Mucosa of stomach (tissue), 1 donor: ENCODE data around the gene OTOG.

Experiments
- H3K27me3 ChIP-seq: one replicate; pipeline ENCODE4 v1.7.0; 2013; ENCODE audit warnings: mild to moderate bottlenecking, low read length; ENCODE audit not compliant: control insufficient read depth, insufficient read depth
- H3K36me3 ChIP-seq: one replicate; pipeline ENCODE4 v1.7.0; 2013; ENCODE audit warnings: low read length; ENCODE audit not compliant: control insufficient read depth, insufficient read depth
- H3K4me1 ChIP-seq: one replicate; pipeline ENCODE4 v1.7.0; 2013; ENCODE audit warnings: mild to moderate bottlenecking, low read length; ENCODE audit not compliant: control insufficient read depth, insufficient read depth
- H3K4me3 ChIP-seq: one replicate; pipeline ENCODE4 v1.7.0; 2013; ENCODE audit warnings: low read length
- H3K9ac ChIP-seq: one replicate; pipeline ENCODE4 v1.7.0; 2013; ENCODE audit warnings: mild to moderate bottlenecking, low read length, moderate library complexity
- H3K9me3 ChIP-seq: one replicate; pipeline ENCODE4 v1.7.0; 2013; ENCODE audit warnings: mild to moderate bottlenecking, low read length, moderate library complexity; ENCODE audit not compliant: control insufficient read depth
- donor health status: Pancreatic carcinoma.

Gene OTOG

GRCh38 chr11:17606233-17607082, 59.4 kb downstream of the OTOG start:
- Histone ChIP-seq H3K9me3 (no peaks in the 10 kb centered on the region), H3K4me3 (no peak overlapping the region), H3K9ac (no peak overlapping the region), H3K36me3 (no peaks in the 10 kb centered on the region), H3K27me3 (no peaks in the 10 kb centered on the region), H3K4me1 (no peaks in the 10 kb centered on the region)

GRCh38 chr11:17607083-17607429, 60.0 kb downstream of the OTOG start:
- Histone ChIP-seq H3K36me3 (no peaks in the 10 kb centered on the region), H3K27me3 (no peaks in the 10 kb centered on the region), H3K9ac (no peak overlapping the region), H3K4me1 (no peaks in the 10 kb centered on the region), H3K9me3 (no peaks in the 10 kb centered on the region), H3K4me3 (no peak overlapping the region)

GRCh38 chr11:17607591-17608570, 60.8 kb downstream of the OTOG start:
- Histone ChIP-seq H3K9me3 (no peaks in the 10 kb centered on the region), H3K27me3 (peaks cover 3% of the 10 kb centered on the region), H3K4me3 (no peak overlapping the region), H3K36me3 (no peaks in the 10 kb centered on the region), H3K9ac (no peak overlapping the region), H3K4me1 (no peaks in the 10 kb centered on the region)

- H3K27me3 ChIP-seq = peaks cover 3% of the 10 kb centered on the region
- H3K4me1 ChIP-seq = no peaks in the 10 kb centered on the region
- H3K9me3 ChIP-seq = no peaks in the 10 kb centered on the region
Observed at GRCh38 chr11:17608821-17609220, 61.8 kb downstream of the OTOG start.

GRCh38 chr11:17609291-17610084, 62.4 kb downstream of the OTOG start:
- Histone ChIP-seq H3K27me3 (peaks cover 3% of the 10 kb centered on the region), H3K9me3 (no peaks in the 10 kb centered on the region), H3K4me3 (no peak overlapping the region), H3K4me1 (no peaks in the 10 kb centered on the region), H3K9ac (no peak overlapping the region), H3K36me3 (no peaks in the 10 kb centered on the region)

More at GRCh38 chr11:17608821-17609220, 61.8 kb downstream of the OTOG start:
- no peaks in the 10 kb centered on the region for H3K36me3 ChIP-seq
- no peak overlapping the region for H3K9ac ChIP-seq
- H3K4me3 ChIP-seq = no peak overlapping the region

GRCh38 chr11:17610085-17610894, 63.2 kb downstream of the OTOG start:
- peaks cover 3% of the 10 kb centered on the region for H3K27me3 ChIP-seq
- H3K9me3 ChIP-seq = no peaks in the 10 kb centered on the region

GRCh38 chr11:17611049-17611448, 64.0 kb downstream of the OTOG start:
- Histone ChIP-seq H3K4me3 (no peak overlapping the region), H3K27me3 (peaks cover 3% of the 10 kb centered on the region)

More at GRCh38 chr11:17610085-17610894, 63.2 kb downstream of the OTOG start:
- Histone ChIP-seq H3K4me3 (no peak overlapping the region), H3K9ac (no peak overlapping the region), H3K36me3 (no peaks in the 10 kb centered on the region), H3K4me1 (no peaks in the 10 kb centered on the region)

GRCh38 chr11:17611503-17612220, 64.6 kb downstream of the OTOG start:
- Histone ChIP-seq H3K36me3 (no peaks in the 10 kb centered on the region), H3K27me3 (peaks cover 3% of the 10 kb centered on the region), H3K4me3 (no peak overlapping the region), H3K4me1 (no peaks in the 10 kb centered on the region), H3K9ac (no peak overlapping the region), H3K9me3 (no peaks in the 10 kb centered on the region)

More at GRCh38 chr11:17611049-17611448, 64.0 kb downstream of the OTOG start:
- Histone ChIP-seq H3K9me3 (no peaks in the 10 kb centered on the region), H3K36me3 (no peaks in the 10 kb centered on the region), H3K9ac (no peak overlapping the region), H3K4me1 (no peaks in the 10 kb centered on the region)

- Histone ChIP-seq H3K9me3 (no peaks in the 10 kb centered on the region), H3K36me3 (no peaks in the 10 kb centered on the region), H3K4me1 (no peaks in the 10 kb centered on the region), H3K27me3 (peaks cover 3% of the 10 kb centered on the region), H3K9ac (no peak overlapping the region), H3K4me3 (no peak overlapping the region)
Observed at GRCh38 chr11:17612221-17613188, 65.4 kb downstream of the OTOG start.

GRCh38 chr11:17613428-17613962, 66.4 kb downstream of the OTOG start:
- Histone ChIP-seq H3K9ac (no peak overlapping the region), H3K9me3 (no peaks in the 10 kb centered on the region), H3K4me3 (no peak overlapping the region)

More at GRCh38 chr11:17613428-17613962, 66.4 kb downstream of the OTOG start:
- no peaks in the 10 kb centered on the region for H3K4me1 ChIP-seq
- no peaks in the 10 kb centered on the region for H3K36me3 ChIP-seq
- peaks cover 3% of the 10 kb centered on the region for H3K27me3 ChIP-seq
